Ishikawa (cell line): ENCODE data around the gene IDH3A.

Experiments used
- RAD21 ChIP-seq: IDR thresholded peaks from 2 replicates; pipeline ENCODE4 v1.6.1; 2012; ENCODE audit warnings: low read depth
- USF1 ChIP-seq: IDR thresholded peaks from 2 replicates; pipeline ENCODE4 v1.6.1; 2012

- TF ChIP-seq RAD21 (no peak), USF1 (no peak)
Observed at GRCh38 chr15:78159395-78159794, 10.2 kb downstream of the IDH3A start.
